ENCODE measurements around the gene TLE2.

The TLE2 gene

GRCh38 chr19:3029065-3029923, at the start of gene TLE2:
Gene TLE2, minus strand, starts transcription at chr19:3029280. Its CDS starts 376 bp downstream, at chr19:3028904.
- DNase-seq, result peak in 1 of 51 donors; percentile 22

GRCh38 chr19:3075605-3076431, 46.7 kb upstream of the TLE2 start:
- peak in 27 of 51 donors; percentile 4 to 66 (median 27) for DNase-seq

GRCh38 chr19:3073931-3074595, 45.0 kb upstream of the TLE2 start:
- no peak for DNase-seq

- no peak for DNase-seq
Observed at GRCh38 chr19:3073159-3073563, 44.1 kb upstream of the TLE2 start.

GRCh38 chr19:3071768-3072167, 42.7 kb upstream of the TLE2 start:
- no peak for DNase-seq

GRCh38 chr19:3068071-3068470, 39.0 kb upstream of the TLE2 start:
- no peak for DNase-seq

GRCh38 chr19:3067563-3067962, 38.5 kb upstream of the TLE2 start:
- no peak for DNase-seq

- DNase-seq, result no peak
Observed at GRCh38 chr19:3066482-3067049, 37.5 kb upstream of the TLE2 start.

- DNase-seq, result no peak
Observed at GRCh38 chr19:3065675-3066357, 36.7 kb upstream of the TLE2 start.

- no peak for DNase-seq
Observed at GRCh38 chr19:3064011-3064330, 34.9 kb upstream of the TLE2 start.

GRCh38 chr19:3062165-3063105, 33.4 kb upstream of the TLE2 start, which contains the start of gene TLE5:
Gene TLE5, minus strand, starts transcription at chr19:3062495. Its CDS starts 295 bp downstream, at chr19:3062200.
- peak in 34 of 51 donors; percentile 15 to 68 (median 34) for DNase-seq

- peak in 35 of 51 donors; percentile 9 to 70 (median 41) for DNase-seq
Observed at GRCh38 chr19:3061182-3062161, 32.4 kb upstream of the TLE2 start.

GRCh38 chr19:3060857-3061181, 31.7 kb upstream of the TLE2 start:
- no peak for DNase-seq

GRCh38 chr19:3059653-3060052, 30.6 kb upstream of the TLE2 start:
- no peak for DNase-seq

- no peak for DNase-seq
Observed at GRCh38 chr19:3058821-3059314, 29.8 kb upstream of the TLE2 start.

GRCh38 chr19:3058009-3058820, 29.1 kb upstream of the TLE2 start:
- no peak for DNase-seq

GRCh38 chr19:3057275-3057714, 28.2 kb upstream of the TLE2 start:
- DNase-seq, result peak in 46 of 51 donors; percentile 14 to 88 (median 72)

Measured in hypothalamus (tissue), 51 donors.